ENCODE measurements around the gene LPAR5.

DNA sequence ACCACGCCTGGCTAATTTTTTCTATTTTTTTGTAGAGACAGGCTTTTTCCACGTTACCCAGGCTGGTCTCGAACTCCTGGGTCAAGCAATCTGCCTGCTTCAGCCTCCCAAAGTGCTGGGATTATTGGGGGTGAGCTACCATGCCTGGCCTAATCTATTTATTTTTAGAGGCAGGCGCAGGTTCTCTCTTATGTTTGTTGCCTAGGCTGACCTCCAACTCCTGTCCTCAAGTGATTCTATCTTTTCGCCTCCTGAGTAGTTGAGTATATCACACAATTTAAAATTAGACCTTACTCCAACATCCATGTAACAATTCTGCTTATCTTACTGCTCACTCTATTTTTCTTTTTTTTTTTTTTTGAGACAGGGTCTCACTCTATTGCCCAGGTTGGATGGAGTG is 18.2 kb upstream of the LPAR5 start:
- TF ChIP-seq, protein P1, sequence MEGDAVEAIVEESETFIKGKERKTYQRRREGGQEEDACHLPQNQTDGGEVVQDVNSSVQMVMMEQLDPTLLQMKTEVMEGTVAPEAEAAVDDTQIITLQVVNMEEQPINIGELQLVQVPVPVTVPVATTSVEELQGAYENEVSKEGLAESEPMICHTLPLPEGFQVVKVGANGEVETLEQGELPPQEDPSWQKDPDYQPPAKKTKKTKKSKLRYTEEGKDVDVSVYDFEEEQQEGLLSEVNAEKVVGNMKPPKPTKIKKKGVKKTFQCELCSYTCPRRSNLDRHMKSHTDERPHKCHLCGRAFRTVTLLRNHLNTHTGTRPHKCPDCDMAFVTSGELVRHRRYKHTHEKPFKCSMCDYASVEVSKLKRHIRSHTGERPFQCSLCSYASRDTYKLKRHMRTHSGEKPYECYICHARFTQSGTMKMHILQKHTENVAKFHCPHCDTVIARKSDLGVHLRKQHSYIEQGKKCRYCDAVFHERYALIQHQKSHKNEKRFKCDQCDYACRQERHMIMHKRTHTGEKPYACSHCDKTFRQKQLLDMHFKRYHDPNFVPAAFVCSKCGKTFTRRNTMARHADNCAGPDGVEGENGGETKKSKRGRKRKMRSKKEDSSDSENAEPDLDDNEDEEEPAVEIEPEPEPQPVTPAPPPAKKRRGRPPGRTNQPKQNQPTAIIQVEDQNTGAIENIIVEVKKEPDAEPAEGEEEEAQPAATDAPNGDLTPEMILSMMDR (IDR thresholded peaks at IDR 0.05) = no peak
- TF ChIP-seq POLR2A (IDR thresholded peaks at IDR 0.05) = no peak
